ENCODE measurements around the gene MYEOV.

MYEOV gene

GRCh38 chr11:69304258-69304657, 10.3 kb downstream of the MYEOV start:
- Histone ChIP-seq H3F3A (ENCODE audit: insufficient read depth) (no peaks in the 10 kb centered on the region), H3K4me3 (ENCODE audit: insufficient read depth, low read length, poor library complexity, severe bottlenecking) (no peak overlapping the region), H3K36me3 (ENCODE audit: low read length) (no peaks in the 10 kb centered on the region), H3K27me3 (ENCODE audit: low read length) (no peaks in the 10 kb centered on the region), H3K4me2 (ENCODE audit: low read depth, low read length, poor library complexity, severe bottlenecking) (no peak overlapping the region), H3K9me2 (replicated peaks; ENCODE audit: insufficient read depth, low read length) (no peaks in the 10 kb centered on the region), H2AFZ (ENCODE audit: low read depth, low read length, severe bottlenecking) (no peak overlapping the region), H3K79me2 (ENCODE audit: insufficient read depth, low read length) (no peaks in the 10 kb centered on the region), H3K9ac (ENCODE audit: low read length) (no peak overlapping the region), H3K9me3 (ENCODE audit: insufficient read depth, low read length) (no peaks in the 10 kb centered on the region), H4K20me1 (ENCODE audit: low read depth, low read length) (no peaks in the 10 kb centered on the region), H3K27ac (ENCODE audit: low read depth, low read length) (no peak overlapping the region)
- TF ChIP-seq EZH2phosphoT487 (conservative IDR thresholded peaks at IDR 0.05; ENCODE audit: low read length), result no peak
- no peak for TF ChIP-seq CTCF (IDR thresholded peaks at IDR 0.05; ENCODE audit: insufficient read depth, low read length, poor library complexity, severe bottlenecking)

DNA sequence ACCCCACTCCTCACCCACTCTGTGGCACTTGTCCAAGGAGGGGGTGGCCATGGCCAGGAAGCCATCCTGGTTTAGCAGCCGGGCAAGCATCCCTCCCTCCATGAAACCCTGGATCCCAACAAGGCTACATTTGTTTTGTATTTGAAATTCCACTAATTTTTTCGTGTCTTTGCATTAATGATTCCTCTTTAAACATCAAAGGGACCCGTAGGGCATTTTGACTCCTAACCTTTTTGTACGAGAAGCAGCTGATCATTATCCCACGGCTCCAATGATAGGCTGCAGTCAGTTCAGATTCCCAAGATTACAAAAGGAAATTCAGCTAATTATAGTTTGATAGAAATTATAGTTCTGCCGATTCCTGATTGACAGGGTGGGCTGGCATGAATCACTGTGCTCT, 10.7 kb downstream of the MYEOV start:
- no peaks in the 10 kb centered on the region for H3K36me3 ChIP-seq (ENCODE audit: low read length)
- H3K9me2 ChIP-seq (replicated peaks; ENCODE audit: insufficient read depth, low read length), result no peaks in the 10 kb centered on the region
- no peak overlapping the region for H2AFZ ChIP-seq (ENCODE audit: low read depth, low read length, severe bottlenecking)
- H3F3A ChIP-seq (ENCODE audit: insufficient read depth), result no peaks in the 10 kb centered on the region
- H3K4me2 ChIP-seq (ENCODE audit: low read depth, low read length, poor library complexity, severe bottlenecking), result no peak overlapping the region
- H3K9ac ChIP-seq (ENCODE audit: low read length), result no peak overlapping the region
- no peak for TF ChIP-seq CTCF (IDR thresholded peaks at IDR 0.05; ENCODE audit: insufficient read depth, low read length, poor library complexity, severe bottlenecking)
- H3K9me3 ChIP-seq (ENCODE audit: insufficient read depth, low read length), result no peaks in the 10 kb centered on the region
- no peaks in the 10 kb centered on the region for H3K27me3 ChIP-seq (ENCODE audit: low read length)
- H4K20me1 ChIP-seq (ENCODE audit: low read depth, low read length), result no peaks in the 10 kb centered on the region
- H3K79me2 ChIP-seq (ENCODE audit: insufficient read depth, low read length), result no peaks in the 10 kb centered on the region
- no peak overlapping the region for H3K27ac ChIP-seq (ENCODE audit: low read depth, low read length)
- H3K4me3 ChIP-seq (ENCODE audit: insufficient read depth, low read length, poor library complexity, severe bottlenecking), result no peak overlapping the region

GRCh38 chr11:69305885-69306540, 12.1 kb downstream of the MYEOV start:
- Histone ChIP-seq H3K36me3 (ENCODE audit: low read length) (no peaks in the 10 kb centered on the region), H3K9me2 (replicated peaks; ENCODE audit: insufficient read depth, low read length) (no peaks in the 10 kb centered on the region), H3K4me3 (ENCODE audit: insufficient read depth, low read length, poor library complexity, severe bottlenecking) (no peak overlapping the region), H3K9me3 (ENCODE audit: insufficient read depth, low read length) (no peaks in the 10 kb centered on the region), H3K9ac (ENCODE audit: low read length) (no peak overlapping the region), H3K4me2 (ENCODE audit: low read depth, low read length, poor library complexity, severe bottlenecking) (no peak overlapping the region), H3K79me2 (ENCODE audit: insufficient read depth, low read length) (no peaks in the 10 kb centered on the region), H3K27ac (ENCODE audit: low read depth, low read length) (no peak overlapping the region), H3F3A (ENCODE audit: insufficient read depth) (no peaks in the 10 kb centered on the region), H4K20me1 (ENCODE audit: low read depth, low read length) (no peaks in the 10 kb centered on the region), H2AFZ (ENCODE audit: low read depth, low read length, severe bottlenecking) (no peak overlapping the region), H3K27me3 (ENCODE audit: low read length) (no peaks in the 10 kb centered on the region)
- no peak for TF ChIP-seq CTCF (IDR thresholded peaks at IDR 0.05; ENCODE audit: insufficient read depth, low read length, poor library complexity, severe bottlenecking)
- no peak for TF ChIP-seq EZH2phosphoT487 (conservative IDR thresholded peaks at IDR 0.05; ENCODE audit: low read length)
